ENCODE results near the gene DHX40.
A peak's percentile ranks its signal among the peaks of the same experiment; 100 is the strongest.
"Not testable (repeated sequence)": the region's sequence is repeated elsewhere in the genome, so short reads cannot be mapped to it uniquely, and the experiment has no call there.

Gene DHX40

GRCh38 chr17:59633658-59634359 is 68.4 kb downstream of the DHX40 start:
- DNase-seq = no peak

GRCh38 chr17:59634632-59635541 is 69.5 kb downstream of the DHX40 start:
- no peak for DNase-seq

GRCh38 chr17:59637611-59638310 is 72.4 kb downstream of the DHX40 start:
- no peak for DNase-seq

GRCh38 chr17:59638553-59638952 is 73.1 kb downstream of the DHX40 start:
- no peak for DNase-seq

DNA sequence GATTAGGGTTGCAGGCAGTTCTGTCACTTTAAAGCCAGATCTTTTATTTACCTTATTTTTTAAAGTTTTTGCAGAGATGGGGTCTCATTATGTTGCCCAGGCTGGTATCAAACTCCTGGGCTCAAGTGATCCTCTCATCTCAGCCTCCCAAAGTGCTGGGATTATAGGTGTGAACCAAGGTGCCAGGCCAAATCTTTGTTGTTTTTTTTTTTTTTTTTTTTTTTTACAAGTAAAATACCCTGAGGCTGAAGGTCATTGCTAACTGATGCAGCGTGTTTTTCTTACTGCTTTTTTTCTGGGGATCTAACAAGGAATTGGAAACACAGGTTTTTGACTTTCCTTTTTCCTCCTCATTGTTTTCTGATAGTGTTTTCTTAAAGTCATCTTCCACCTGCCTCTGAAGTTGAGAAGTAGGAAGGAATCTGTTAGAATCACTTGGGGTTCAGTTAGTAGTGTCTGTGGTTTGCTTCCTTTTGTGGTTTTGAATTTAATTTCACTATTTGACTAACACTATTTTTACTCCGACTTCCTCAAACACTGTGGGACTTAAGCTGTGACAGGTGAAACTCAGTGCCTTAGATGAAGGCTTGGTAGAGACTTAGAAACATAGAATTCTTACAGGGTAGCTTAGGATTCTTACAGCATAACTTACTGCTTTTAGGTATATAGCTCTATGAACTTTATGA is 76.5 kb downstream of the DHX40 start:
- DNase-seq = peak; percentile 17

- peak; percentile 18 for DNase-seq
Observed at GRCh38 chr17:59642565-59642964, 77.2 kb downstream of the DHX40 start.

DNA sequence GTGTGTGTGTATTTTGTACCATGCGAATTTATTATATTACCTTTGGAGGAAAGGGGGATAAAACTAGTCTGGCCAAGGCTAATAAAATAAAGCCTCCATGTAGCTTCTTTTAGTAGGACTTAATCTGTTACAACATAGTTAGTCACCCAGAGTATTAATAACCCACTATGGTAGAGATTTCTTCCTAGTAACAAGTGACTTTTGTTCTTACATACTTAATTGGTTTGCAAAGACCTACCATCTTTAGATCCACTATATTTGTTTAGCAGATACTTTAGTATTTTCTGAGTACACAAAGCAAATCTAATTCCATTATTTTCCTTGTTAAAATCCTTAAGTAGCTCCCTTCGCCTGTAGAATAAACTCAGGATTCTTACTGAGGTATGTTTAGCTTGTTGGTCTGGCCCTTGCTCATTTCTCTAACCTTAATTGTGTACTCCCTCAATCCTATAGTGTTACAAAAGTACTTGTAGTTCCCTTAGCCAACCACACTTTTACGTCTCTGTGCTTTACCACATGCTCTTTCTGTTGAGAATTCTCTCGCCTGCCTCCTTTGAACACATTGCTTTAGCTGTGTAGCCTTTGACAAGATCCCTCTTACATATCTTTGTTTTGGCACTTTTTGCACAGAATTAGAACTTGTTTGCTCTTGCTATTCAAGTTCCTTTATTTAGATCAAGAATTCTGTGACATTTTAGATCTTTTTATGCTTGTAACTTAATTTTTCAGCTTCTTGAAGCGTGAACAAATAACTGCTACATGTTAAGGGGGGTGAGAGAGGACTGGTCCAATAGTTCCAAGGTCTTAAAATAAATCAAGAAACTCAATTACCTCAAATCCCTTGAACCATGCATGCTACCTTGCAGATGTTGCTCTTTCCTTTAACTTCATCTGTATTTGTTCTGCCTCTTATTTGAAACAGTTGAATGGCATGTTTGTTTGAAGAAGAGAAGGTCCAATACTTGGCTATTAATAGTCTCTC is 78.0 kb downstream of the DHX40 start:
- DNase-seq = no peak

GRCh38 chr17:59647288-59647687 is 81.9 kb downstream of the DHX40 start:
- no peak for DNase-seq

GRCh38 chr17:59649886-59650285 is 84.5 kb downstream of the DHX40 start:
- no peak for DNase-seq

DNA sequence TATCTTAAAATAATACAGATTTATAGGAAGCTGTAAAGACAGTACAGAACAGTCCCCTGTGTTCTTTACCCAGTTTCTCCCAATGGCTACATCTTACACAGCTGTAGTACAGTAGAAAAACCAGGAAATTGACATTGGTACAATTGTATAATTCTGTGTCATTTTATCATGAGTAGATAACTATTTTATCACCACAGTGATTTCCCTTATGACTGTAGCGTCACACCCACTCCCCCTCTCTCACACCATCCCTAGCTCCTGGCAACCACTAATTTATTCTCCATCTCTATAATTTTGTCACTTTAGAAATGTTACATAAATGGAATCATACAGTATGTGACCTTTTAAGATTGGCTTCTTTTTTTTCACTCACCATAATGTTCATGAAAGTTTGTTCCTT is 85.2 kb downstream of the DHX40 start:
- DNase-seq = no peak

DNA sequence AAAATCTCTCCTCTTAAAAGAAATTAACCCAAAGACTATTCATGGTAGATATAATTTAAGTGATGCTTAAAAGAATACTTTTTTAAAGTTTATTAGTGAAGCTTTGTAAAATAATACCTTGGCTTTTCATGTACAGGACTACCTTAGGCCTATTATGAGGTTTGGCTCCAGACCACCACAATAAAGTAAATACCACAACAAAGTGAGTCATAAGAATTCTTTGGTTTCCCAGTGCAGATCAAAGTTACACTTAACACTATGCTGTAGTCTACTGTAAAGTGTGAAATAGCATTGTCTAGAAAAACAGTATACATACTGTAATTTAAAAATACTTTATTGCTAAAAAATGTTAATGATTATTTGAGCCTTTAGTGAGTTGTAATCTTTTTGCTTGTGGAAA is 85.9 kb downstream of the DHX40 start:
- DNase-seq = no peak

- DNase-seq = no peak
Observed at GRCh38 chr17:59652119-59652518, 86.7 kb downstream of the DHX40 start.

GRCh38 chr17:59656624-59657023 is 91.2 kb downstream of the DHX40 start:
- DNase-seq = not testable (repeated sequence)

Data from DMS53 (cell line).